GM19193 (cell line): ENCODE data around the gene PQBP1.
A peak's percentile ranks its signal among the peaks of the same experiment; 100 is the strongest.

ENCODE experiments used
- POLR2A ChIP-seq: IDR thresholded peaks from 4 replicates; pipeline ENCODE4 v1.6.1; 2011; ENCODE audit not compliant: insufficient read depth, insufficient read length; ENCODE audit errors: extremely low read depth

Gene PQBP1, protein sequence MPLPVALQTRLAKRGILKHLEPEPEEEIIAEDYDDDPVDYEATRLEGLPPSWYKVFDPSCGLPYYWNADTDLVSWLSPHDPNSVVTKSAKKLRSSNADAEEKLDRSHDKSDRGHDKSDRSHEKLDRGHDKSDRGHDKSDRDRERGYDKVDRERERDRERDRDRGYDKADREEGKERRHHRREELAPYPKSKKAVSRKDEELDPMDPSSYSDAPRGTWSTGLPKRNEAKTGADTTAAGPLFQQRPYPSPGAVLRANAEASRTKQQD

DNA sequence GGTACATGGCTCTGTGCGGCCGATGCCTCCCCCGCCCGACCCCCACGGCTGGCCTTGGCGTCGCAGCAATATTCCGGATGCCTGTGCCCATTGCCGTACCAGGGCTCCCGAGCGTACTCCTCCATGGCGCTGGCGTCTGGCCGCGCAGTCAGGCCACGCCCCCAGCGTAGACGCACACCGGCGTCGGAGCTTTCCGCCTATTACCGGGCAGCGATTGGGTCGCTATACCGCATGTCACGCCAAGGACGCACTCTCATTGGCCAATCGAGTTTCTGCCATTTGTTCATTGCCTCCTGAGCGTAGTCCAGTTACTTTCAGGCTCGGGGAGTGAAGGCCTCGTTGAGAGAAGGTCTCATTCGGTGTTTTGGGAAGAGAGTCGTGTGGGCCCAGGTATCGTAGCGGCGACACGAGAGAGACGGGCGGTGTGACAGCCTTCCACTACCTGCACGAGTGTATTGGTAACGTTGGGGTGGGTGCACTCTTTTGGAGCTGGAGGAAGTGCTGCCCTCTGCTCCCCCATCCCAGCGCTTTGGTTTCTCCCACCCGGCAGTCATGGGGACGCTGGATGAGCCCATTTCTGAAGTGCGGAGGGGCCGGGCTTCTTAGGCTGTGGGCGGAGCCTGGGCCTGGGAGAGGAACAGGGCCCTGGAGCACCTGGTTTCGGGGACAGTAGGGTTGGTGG, at the start of gene PQBP1, which contains the start of gene TIMM17B:
PQBP1 (plus strand) TSS at position 306 of the 682 bp plus-strand sequence. CDS start 580 bp downstream, outside the sequence.
TIMM17B (minus strand) TSS at position 144 of the 682 bp plus-strand sequence; CDS start at position 125, 19 bp downstream.
- peak; percentile 84 for TF ChIP-seq POLR2A

DNA sequence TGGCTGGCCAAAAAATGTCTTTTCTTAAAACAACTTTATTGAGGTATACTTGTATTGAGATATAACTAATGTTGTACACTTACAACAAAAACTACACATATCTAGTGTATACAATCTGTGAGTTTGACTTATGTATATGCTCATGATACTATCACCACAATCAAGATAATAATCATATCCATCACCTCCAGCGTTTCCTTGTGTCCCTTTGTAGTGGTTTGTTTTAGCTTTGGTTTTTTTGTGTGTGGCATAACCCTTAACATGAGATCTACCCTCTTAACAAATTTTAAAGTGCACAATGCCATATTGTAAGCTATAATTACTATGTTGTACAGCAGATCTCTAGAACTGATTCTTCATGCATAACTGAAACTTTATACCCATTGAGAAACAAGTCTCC, 48.9 kb upstream of the PQBP1 start:
- TF ChIP-seq POLR2A, result no peak

DNA sequence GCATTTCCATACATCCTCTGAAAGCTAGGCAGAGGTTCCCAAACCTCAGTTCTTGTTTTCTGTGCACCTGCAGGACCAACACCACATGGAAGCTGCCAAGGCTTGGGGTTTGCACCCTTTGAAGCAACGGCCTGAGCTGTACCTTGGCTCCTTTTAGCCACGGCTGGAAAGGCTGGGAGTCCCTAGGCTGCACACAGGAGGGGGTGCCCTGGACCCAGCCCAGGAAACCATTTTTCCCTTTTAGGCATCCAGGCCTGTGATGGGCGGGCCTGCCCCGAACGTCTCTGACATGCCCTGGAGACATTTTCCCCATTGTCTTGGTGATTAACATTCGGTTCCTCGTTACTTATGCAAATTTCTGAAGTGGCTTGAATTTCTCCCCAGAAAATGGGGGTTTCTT, 44.9 kb upstream of the PQBP1 start:
- no peak for TF ChIP-seq POLR2A

DNA sequence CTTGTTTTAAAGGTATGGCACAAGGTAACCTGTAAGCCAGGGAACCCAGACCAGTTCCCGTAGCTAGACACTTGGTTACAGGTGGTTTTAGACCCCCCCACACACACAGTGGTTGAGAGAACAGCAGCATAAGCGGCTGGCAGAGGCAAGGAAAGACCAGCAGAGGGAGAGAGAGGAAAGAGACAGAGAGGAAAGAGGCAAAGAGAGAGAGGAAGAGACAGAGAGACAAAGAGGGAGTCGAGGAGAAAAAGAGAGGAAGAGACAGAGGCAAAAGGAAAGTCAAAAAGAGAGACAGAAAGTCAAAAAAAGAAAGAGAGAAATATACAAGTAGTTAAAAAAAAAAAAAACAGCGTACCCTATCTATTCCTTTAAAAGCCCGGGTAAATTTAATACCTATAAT, 42.8 kb upstream of the PQBP1 start:
- TF ChIP-seq POLR2A, result no peak

DNA sequence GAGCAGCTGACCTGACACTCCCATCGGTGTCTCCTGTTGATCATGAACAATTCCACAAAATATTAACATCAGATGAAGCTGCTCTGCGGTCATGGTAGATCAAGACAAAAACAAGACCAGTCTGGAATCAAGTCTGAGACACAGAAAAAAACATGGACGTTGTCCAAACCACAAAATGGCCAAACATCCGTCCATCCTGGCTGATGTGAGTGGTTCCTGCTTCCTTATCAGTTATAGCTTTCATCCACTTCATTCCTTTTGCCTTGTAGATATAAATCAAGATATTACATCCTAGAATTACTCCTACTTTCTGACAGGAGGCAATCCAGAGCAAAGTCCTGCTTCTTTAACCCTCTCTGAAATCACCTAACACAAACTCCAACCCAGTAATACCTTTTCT, 33.5 kb upstream of the PQBP1 start:
- no peak for TF ChIP-seq POLR2A

DNA sequence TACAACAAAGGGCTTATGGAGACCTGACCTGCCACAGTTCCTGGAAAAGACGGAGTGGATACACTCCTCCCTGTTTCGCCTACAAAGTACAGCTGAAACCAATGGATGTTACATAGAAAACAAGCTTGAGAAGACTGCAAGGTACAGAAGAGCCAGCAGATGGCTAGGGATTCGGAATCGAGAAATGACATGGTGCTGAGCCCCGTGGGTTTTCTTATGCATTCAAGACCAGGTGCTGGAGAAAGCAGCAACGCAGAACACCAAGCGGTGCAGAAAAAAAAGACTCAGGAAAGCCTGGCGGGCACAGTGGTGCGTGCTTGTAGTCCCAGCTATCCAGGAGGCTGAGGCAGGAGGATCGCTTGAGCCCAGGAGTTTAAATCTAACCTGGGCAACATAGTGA, 14.0 kb upstream of the PQBP1 start:
- no peak for TF ChIP-seq POLR2A

DNA sequence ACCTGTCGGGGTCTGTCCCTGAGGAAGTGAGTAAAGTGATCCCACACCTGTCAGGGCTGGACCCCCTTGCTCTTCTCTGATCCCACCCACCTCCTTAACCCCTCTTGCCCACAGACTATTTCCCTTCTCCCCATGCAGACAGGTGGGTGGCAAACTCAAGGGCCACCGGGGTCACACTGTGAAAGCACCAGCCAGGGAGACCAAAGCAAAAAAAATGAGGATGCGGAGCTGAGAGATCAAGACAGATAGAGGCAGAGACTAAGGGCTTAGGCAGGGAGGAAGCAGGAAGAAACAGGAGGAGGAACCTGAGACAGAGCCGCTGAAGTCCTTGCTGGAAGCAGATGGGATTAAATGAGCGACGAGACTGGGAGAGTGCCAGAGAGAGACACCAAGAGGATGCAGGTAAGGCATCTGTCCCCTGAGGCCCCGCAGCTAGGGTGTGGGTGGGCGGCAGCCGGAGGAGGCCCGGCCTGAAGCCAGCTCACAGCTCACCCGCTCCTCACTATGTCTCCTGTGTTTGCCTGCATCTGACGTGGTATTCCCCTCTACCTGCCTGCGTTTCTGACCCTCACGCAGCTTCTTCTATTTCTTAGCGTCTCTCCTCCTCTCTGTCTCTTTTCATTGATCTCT, 7.3 kb upstream of the PQBP1 start:
- no peak for TF ChIP-seq POLR2A

DNA sequence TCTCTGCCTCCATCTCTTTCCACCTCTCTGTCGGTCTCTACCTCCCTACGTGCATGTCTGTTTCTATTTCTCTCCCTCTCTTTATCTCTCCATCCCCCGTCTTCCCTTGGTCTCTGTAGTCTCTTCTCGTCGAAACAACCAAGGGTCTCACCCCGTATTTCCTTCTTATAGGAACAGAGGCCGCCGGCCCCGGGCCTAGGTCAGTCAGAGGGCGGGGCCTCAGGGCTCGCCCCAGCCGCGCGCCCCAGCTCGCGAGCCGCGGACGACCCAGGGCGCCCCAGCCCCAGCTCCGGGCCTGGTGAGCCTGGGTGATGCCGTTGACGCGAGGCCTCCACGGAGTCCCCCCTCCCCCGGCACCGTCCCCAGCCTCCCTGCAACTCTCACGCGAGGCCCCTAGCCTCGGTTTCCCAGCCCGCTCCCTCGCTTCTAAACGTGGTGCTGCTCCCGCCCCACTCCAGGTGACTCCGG, 6.8 kb upstream of the PQBP1 start:
- TF ChIP-seq POLR2A, result no peak

DNA sequence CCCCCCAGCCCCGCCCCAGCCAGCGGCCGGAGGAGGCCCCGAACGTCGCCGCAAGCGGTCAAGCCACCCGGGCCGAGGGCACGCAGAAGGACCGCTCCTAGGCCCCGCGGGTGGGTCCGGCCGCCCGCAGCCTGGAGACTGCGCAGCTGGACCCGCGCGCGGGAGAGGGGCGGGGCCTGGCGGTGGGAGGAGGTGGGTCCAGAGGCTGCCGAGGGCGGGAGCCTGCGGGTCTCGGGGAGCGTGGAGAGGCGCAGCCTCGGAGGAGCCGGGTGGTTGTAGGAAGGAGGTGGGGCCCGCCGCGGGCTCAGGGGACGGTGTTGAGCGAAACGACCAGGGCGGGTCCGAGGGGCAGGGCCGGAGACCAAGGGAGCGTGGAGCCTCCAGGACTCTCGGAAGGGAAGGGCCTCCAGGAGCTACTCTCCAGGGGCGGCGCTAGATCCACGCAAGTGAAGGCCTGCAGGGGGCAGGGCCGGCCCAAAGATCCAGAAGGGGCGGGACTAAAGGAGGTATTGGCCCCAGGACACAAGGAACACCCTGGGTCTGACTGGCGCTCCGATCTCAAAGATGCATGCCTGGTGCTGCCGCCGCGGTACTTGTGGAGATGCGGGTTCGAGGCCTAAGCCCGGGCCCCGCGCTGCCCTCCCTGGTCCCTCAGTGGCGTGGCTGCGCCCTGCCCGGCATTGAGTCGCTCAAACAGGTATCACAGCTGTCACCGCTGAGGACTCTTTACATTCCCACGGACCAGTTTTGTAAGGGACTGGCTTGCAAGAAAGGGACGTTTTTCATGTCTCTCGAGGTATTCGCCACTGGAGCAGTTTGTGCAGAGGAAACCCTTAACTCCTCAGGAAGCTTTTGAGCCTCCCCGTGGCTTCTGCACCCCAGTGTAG, 6.1 kb upstream of the PQBP1 start:
- no peak for TF ChIP-seq POLR2A

DNA sequence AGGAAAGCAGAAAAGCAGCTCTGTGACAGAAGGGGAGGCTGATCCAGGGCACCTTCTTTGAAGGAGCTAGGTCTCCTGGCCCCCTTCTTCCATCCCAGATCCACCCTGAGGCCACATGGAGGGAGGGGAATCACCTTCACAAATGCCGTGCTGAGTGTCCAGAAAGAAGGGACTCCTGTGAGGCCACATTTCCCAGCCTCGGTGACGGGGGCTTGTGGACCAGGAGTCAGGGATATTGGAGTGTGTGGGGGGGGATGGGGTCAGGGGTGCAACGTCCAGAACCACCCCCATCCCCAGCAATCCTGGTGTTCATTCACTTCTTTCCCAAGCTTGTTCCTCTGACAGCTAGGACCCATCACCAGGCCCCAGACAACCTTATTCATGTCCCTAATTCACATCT, 4.8 kb upstream of the PQBP1 start:
- TF ChIP-seq POLR2A, result no peak

DNA sequence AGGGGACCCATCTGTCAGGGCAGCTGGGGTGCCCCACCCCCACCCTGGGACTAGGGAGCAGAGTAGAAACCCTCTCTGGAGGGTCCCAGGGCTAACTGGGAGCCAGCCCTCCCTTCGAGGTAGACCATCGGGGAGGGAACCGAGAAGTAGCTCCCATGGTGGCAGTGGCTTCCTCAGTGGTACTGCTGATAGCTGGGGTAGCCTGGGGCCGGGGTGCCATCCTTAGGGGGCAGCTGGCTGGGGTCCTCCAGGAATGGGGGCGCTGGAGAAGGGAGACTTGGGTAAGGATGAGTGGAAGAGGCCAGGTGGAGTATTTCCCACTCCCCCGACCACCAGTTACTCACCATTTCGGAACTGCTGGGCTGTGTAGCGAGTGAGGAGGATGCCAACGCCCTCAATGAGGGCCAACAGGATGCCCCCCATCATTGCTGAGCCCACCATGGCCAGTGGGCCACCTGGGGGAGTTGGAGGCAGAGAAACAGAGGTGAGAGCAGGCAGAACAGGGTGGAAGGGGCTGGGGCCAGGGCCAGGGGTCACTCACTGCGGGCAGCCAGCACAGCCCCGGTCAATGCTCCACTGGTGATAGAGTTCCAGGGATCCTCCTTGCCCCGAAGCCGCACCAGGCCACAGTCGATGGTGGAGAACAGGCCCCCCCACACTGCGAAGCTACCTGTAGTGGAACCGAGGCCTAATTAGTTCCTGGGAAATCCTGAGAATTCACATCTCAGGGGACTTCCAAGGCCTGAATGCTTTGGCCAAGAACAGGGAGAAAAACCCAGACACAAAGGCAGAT, 4.0 kb upstream of the PQBP1 start:
- TF ChIP-seq POLR2A, result no peak

DNA sequence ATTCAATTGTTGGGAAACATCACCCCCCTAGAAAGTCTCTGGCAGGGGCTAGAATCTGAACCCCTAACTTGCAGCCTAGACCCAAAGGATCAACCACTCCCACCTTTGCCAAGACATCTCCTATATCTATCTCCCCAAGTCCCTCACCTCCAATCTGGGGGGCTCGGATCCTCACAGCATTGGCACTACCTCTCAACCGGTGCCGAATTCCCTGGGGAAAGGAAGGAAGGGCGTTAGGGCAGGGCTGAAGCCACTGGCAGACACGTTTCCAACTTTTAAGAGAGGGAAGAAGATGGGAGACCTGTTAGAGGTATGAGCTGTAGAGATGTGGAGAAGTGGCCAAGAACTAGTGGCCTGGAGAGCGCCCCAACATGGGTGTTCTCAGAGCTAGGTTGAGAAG, 2.8 kb upstream of the PQBP1 start:
- TF ChIP-seq POLR2A, result no peak

DNA sequence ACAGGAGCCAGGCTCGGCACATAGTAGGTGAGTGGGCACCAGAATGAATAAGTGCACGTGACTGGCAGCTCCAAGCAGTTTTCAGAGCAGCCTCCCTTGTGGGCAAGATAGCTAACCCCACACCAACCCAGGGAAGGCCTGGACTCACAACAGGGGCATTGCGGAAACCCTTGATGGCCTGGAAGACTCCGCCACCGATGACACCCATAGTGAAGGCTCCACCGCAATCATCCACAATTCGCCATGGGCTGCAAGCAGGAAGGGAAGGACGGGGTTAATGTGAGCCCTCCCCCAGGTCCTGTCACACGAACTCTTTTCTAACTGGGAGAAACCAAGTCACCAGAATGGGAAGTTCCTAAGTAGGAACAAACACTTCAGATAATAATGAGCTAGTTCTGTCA, 1.1 kb upstream of the PQBP1 start:
- TF ChIP-seq POLR2A, result no peak

DNA sequence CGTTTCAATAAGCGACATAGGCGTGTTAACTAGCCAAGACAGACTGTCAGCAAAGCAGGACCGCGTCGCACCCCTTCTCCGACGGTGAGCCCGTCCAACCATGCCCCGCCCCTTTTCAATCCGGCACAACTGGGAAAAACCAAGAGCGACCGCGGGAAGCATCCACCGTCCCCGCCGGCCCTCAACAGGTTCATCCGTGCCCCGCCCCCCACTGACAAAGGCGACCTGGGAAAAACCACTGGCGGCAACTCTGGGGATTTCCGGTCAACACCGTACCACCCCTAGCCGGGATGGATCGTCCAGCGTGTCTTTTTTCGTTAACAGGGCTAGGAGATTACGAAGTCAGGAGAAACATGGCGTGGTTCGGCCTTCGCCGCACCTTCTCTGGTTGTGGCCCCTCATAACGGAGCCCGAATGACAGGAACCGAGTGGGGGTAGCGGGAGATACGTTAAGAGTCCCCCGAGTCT, 539 bp upstream of the PQBP1 start:
- no peak for TF ChIP-seq POLR2A

DNA sequence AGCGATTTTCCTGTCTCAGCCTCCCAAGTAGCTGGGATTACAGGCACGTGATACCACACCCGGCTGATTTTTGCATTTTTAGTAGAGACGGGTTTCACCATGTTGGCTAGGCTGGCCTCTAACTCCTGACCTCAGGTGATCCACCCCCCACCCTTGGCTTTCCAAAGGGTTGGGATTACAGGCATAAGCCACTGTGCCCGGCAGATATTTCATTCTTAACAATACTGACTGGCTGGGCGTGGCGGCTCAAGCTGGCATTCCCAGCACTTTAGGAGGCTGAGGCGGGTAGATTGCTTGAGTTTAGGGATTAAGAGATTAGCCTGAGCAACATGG, 1.3 kb downstream of the PQBP1 start:
- TF ChIP-seq POLR2A, result no peak

DNA sequence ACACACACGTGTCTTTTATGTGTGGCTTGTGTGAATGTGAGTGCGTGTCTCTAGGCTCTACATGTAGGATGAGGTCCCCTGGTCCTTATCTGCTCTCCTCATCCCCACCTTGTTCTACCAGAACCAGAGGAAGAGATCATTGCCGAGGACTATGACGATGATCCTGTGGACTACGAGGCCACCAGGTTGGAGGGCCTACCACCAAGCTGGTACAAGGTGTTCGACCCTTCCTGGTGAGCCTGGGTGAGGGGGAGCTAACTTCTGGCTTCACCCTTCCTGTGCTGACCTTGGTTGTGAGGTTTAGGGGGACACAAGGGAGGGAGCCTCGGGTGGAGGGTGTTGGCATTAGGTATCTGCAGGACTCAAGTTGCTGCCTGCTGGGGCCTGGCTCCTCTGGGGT, 3.3 kb downstream of the PQBP1 start:
- TF ChIP-seq POLR2A, result no peak
